PC-3 (cell line): Measurements from ENCODE around the gene RPS6KC1. TPM values are rescaled to one million over a fixed set of nuclear protein-coding genes. Genes with fewer than 3 reads are reported as not detected.

Source experiments
- ATAC-seq: fragments of 200-7000 bp; cut with Tn5 transposase; 2 replicates; pipeline ENCODE4 v1.9.1; 2020; ENCODE audit warnings: mild to moderate bottlenecking, moderate library complexity
- BruUV-seq: library from RNA; stranded (reverse); fragments of 400-500 nt; replicated peaks from 2 replicates; lab custom pipeline; 2021; lab: Mats Ljungman, UMichigan
- CTCF ChIA-PET: fragments of 300-600 bp; sonication (Branson Sonifier 250); formaldehyde crosslinking; loops from one replicate; lab custom pipeline; 2022; ENCODE audit warnings: antibody characterized with exemption; lab: Charles Lee
- POLR2A ChIA-PET: fragments of 300-600 bp; sonication (Branson Sonifier 250); formaldehyde crosslinking; loops from one replicate; lab custom pipeline; 2022; ENCODE audit warnings: antibody characterized with exemption; ENCODE audit not compliant: unreplicated experiment; lab: Charles Lee
- DNase-seq: peaks from one replicate; pipeline ENCODE4 v3.0.0-alpha.2; 2015
- H2AFZ ChIP-seq: fragments of 300-600 bp; sonication (generic); 2 replicates; pipeline ENCODE4 v1.6.0; 2016; ENCODE audit warnings: antibody characterized with exemption, low read length
- H3F3A ChIP-seq: fragments of 300-600 bp; sonication (generic); one replicate; pipeline ENCODE4 v1.6.0; 2017; ENCODE audit warnings: antibody characterized with exemption, low read length, control low read depth, mild to moderate bottlenecking; ENCODE audit not compliant: unreplicated experiment
- H3K27ac ChIP-seq: fragments of 300-600 bp; sonication (generic); 2 replicates; pipeline ENCODE4 v1.5.1; 2016; ENCODE audit warnings: mild to moderate bottlenecking, low read length
- H3K27me3 ChIP-seq: fragments of 300-600 bp; sonication (generic); 2 replicates; pipeline ENCODE4 v1.6.1; 2016; ENCODE audit warnings: low read length, mixed read lengths
- H3K36me3 ChIP-seq: fragments of 300-600 bp; sonication (generic); 2 replicates; pipeline ENCODE4 v1.6.1; 2016; ENCODE audit warnings: low read depth, mixed run types, low read length, mixed read lengths
- H3K4me1 ChIP-seq: fragments of 300-600 bp; sonication (generic); 2 replicates; pipeline ENCODE4 v1.5.1; 2016; ENCODE audit warnings: low read length; ENCODE audit not compliant: insufficient read depth
- H3K4me2 ChIP-seq: fragments of 300-600 bp; sonication (generic); 2 replicates; pipeline ENCODE4 v1.6.0; 2016; ENCODE audit warnings: low read length
- H3K4me3 ChIP-seq: fragments of 300-600 bp; sonication (generic); 2 replicates; pipeline ENCODE4 v1.5.1; 2016; ENCODE audit warnings: mild to moderate bottlenecking, low read length, mixed read lengths
- H3K79me2 ChIP-seq: fragments of 300-600 bp; sonication (generic); 2 replicates; pipeline ENCODE4 v1.6.1; 2017; ENCODE audit warnings: low read length, mixed read lengths
- H3K9ac ChIP-seq: fragments of 300-600 bp; sonication (generic); 2 replicates; pipeline ENCODE4 v1.6.0; 2016; ENCODE audit warnings: mild to moderate bottlenecking, low read length
- H3K9me2 ChIP-seq: fragments of 300-600 bp; sonication (generic); replicated peaks from 2 replicates; pipeline ENCODE4 v1.6.1; 2016; ENCODE audit warnings: mixed run types, low read length, mixed read lengths
- H3K9me3 ChIP-seq: fragments of 300-600 bp; sonication (generic); 2 replicates; pipeline ENCODE4 v1.6.1; 2016; ENCODE audit warnings: low read length, mixed read lengths
- H4K20me1 ChIP-seq: fragments of 300-600 bp; sonication (generic); 2 replicates; pipeline ENCODE4 v1.6.1; 2016; ENCODE audit warnings: low read length, mixed read lengths
- CTCF ChIP-seq: fragments of 300-600 bp; sonication (generic); conservative IDR thresholded peaks from 2 replicates; pipeline ENCODE4 v1.5.1; 2017; ENCODE audit warnings: antibody characterized with exemption, low read depth, mild to moderate bottlenecking, low read length
- EZH2 ChIP-seq: fragments of 300-600 bp; sonication (generic); IDR thresholded peaks from one replicate; pipeline ENCODE4 v1.6.1; 2017; ENCODE audit warnings: antibody characterized with exemption, mild to moderate bottlenecking, low read length; ENCODE audit not compliant: unreplicated experiment
- EZH2phosphoT487 ChIP-seq: fragments of 300-600 bp; sonication (generic); IDR thresholded peaks from 2 replicates; pipeline ENCODE4 v1.6.1; 2018; ENCODE audit warnings: mild to moderate bottlenecking, antibody characterized with exemption, low read length, borderline replicate concordance
- intact Hi-C: fragments of 100-400 bp; cut with micrococcal nuclease; formaldehyde crosslinking; loops from 2 replicates; pipeline ENCODE4 v1.9.0; 2023
- total RNA-seq: library from RNA; depleted of rRNA; stranded (reverse); fragments of >200 nt; gene quantifications from 2 replicates; pipeline ENCODE4 v1.2.3, GENCODE V29; 2014

The RPS6KC1 gene
- total RNA-seq, 1 experiment from 2014 or later, result 21.1 TPM

GRCh38 chr1:213179784-213180183 lies 128.7 kb downstream of the RPS6KC1 start:
- H3K27me3 ChIP-seq, result 0 out of 2 replicates have a peak, but pooled peaks cover 4% of the 10 kb centered on the region
- no peaks in the 10 kb centered on the region for H3K79me2 ChIP-seq
- H3K4me2 ChIP-seq, result no peak overlapping the region
- H2AFZ ChIP-seq, result no peak overlapping the region
- H3K4me3 ChIP-seq, result no peak overlapping the region
- H3K9ac ChIP-seq, result no peak overlapping the region
- POLR2A ChIA-PET, result no interaction called here
- CTCF ChIA-PET, result no interaction called here
- no peaks in the 10 kb centered on the region for H3F3A ChIP-seq
- no peaks in the 10 kb centered on the region for H3K9me3 ChIP-seq
- no peaks in the 10 kb centered on the region; the same call in 1 of the 2 replicates for H4K20me1 ChIP-seq
- H3K36me3 ChIP-seq, result no peaks in the 10 kb centered on the region
- H3K27ac ChIP-seq, result no peak overlapping the region
- no peaks in the 10 kb centered on the region for H3K9me2 ChIP-seq
- TF ChIP-seq EZH2phosphoT487 (no peak), EZH2 (no peak), CTCF (peak; percentile 21; the same call in 1 of the 2 replicates)
- BruUV-seq, result no TSS peak
- peak; percentile 71 for ATAC-seq
- intact Hi-C loops, result loop anchor here (2.0 kb wide), 1 partner anchor 57 kb away; no protein-coding TSS in a partner anchor
- peak; percentile 29 for DNase-seq
- no peaks in the 10 kb centered on the region for H3K4me1 ChIP-seq

GRCh38 chr1:213180833-213181232 lies 129.8 kb downstream of the RPS6KC1 start:
- BruUV-seq, result no TSS peak
- no peak overlapping the region for H3K27ac ChIP-seq
- DNase-seq (no peak), ATAC-seq (no peak)
- H3K9ac ChIP-seq, result no peak overlapping the region
- no peaks in the 10 kb centered on the region for H3K4me1 ChIP-seq
- no peaks in the 10 kb centered on the region for H4K20me1 ChIP-seq
- intact Hi-C loops, result loop anchor here (2.0 kb wide), 1 partner anchor 58 kb away; no protein-coding TSS in a partner anchor
- no peaks in the 10 kb centered on the region for H3K9me3 ChIP-seq
- 0 out of 2 replicates have a peak, but pooled peaks cover 4% of the 10 kb centered on the region for H3K27me3 ChIP-seq
- no peak overlapping the region for H3K4me3 ChIP-seq
- H3K79me2 ChIP-seq, result no peaks in the 10 kb centered on the region
- H3K36me3 ChIP-seq, result no peaks in the 10 kb centered on the region
- no peak overlapping the region for H2AFZ ChIP-seq
- ChIA-PET CTCF (no interaction called here), POLR2A (no interaction called here)
- no peak for TF ChIP-seq EZH2phosphoT487
- no peak for TF ChIP-seq CTCF
- TF ChIP-seq EZH2, result no peak
- no peaks in the 10 kb centered on the region for H3F3A ChIP-seq
- no peaks in the 10 kb centered on the region for H3K9me2 ChIP-seq
- H3K4me2 ChIP-seq, result no peak overlapping the region

GRCh38 chr1:213183036-213183672 lies 132.1 kb downstream of the RPS6KC1 start:
- no TSS peak for BruUV-seq
- Histone ChIP-seq H3K27ac (no peak overlapping the region), H3F3A (no peaks in the 10 kb centered on the region), H2AFZ (no peak overlapping the region), H4K20me1 (no peaks in the 10 kb centered on the region), H3K4me1 (no peaks in the 10 kb centered on the region), H3K4me2 (no peak overlapping the region), H3K9ac (no peak overlapping the region), H3K79me2 (no peaks in the 10 kb centered on the region), H3K36me3 (peaks cover 8% of the 10 kb centered on the region; the same call in 1 of the 2 replicates), H3K9me3 (0 out of 2 replicates have a peak, but pooled peaks cover 5% of the 10 kb centered on the region), H3K27me3 (no peaks in the 10 kb centered on the region), H3K4me3 (no peak overlapping the region), H3K9me2 (no peaks in the 10 kb centered on the region)
- ChIA-PET POLR2A (no interaction called here), CTCF (no interaction called here)
- intact Hi-C loops, result no loop called here
- ATAC-seq (no peak), DNase-seq (no peak)
- TF ChIP-seq CTCF (no peak), EZH2phosphoT487 (no peak), EZH2 (no peak)
